IMR-90 (cell line): ENCODE data around the gene TMEM256. TPM values are rescaled to one million over a fixed set of nuclear protein-coding genes. Genes with fewer than 3 reads are reported as not detected.

ENCODE experiments used
- ATAC-seq: fragments of 200-7000 bp; cut with Tn5 transposase; 2 replicates; pipeline ENCODE4 v1.9.1; 2020; ENCODE audit warnings: low read depth, mild to moderate bottlenecking, moderate library complexity
- BruUV-seq: library from RNA; stranded (reverse); fragments of 400-500 nt; replicated peaks from 2 replicates; lab custom pipeline; 2021; lab: Mats Ljungman, UMichigan
- CTCF ChIA-PET: fragments of 300-600 bp; formaldehyde crosslinking; extraction: SDS; loops from one replicate; lab custom pipeline; 2021; ENCODE audit warnings: antibody characterized with exemption; lab: Yijun Ruan, JAX
- POLR2A ChIA-PET: fragments of 300-600 bp; sonication (Branson Sonifier 250); formaldehyde crosslinking; loops from one replicate; lab custom pipeline; 2022; ENCODE audit warnings: antibody characterized with exemption; ENCODE audit not compliant: unreplicated experiment; lab: Charles Lee
- DNase-seq: peaks from one replicate; pipeline ENCODE4 v3.0.0; 2013
- H2AFZ ChIP-seq: replicated peaks from 2 replicates; pipeline ENCODE3; 2013; ENCODE audit warnings: low read length, mild to moderate bottlenecking; ENCODE audit not compliant: poor library complexity
- H2AK5ac ChIP-seq: 2 replicates; pipeline ENCODE4 v1.6.1; 2013; ENCODE audit warnings: low read depth, low read length, inconsistent platforms
- H2AK9ac ChIP-seq: replicated peaks from 2 replicates; pipeline ENCODE3; 2013; ENCODE audit warnings: mild to moderate bottlenecking, low read depth, low read length, moderate library complexity; ENCODE audit not compliant: poor library complexity
- H2BK120ac ChIP-seq: 2 replicates; pipeline ENCODE4 v1.6.1; 2013; ENCODE audit warnings: low read depth, low read length, inconsistent platforms
- H2BK15ac ChIP-seq: 3 replicates; pipeline ENCODE4 v1.6.1; 2013; ENCODE audit warnings: low read depth, low read length, inconsistent platforms
- H2BK20ac ChIP-seq: 2 replicates; pipeline ENCODE4 v1.6.1; 2013; ENCODE audit warnings: low read depth, mild to moderate bottlenecking, inconsistent platforms, low read length, moderate library complexity
- H2BK5ac ChIP-seq: 2 replicates; pipeline ENCODE4 v1.6.1; 2013; ENCODE audit warnings: mild to moderate bottlenecking, low read depth, low read length, inconsistent platforms; ENCODE audit not compliant: poor library complexity, severe bottlenecking
- H3K14ac ChIP-seq: replicated peaks from 2 replicates; pipeline ENCODE4 v1.6.1; 2013; ENCODE audit warnings: low read depth, low read length, inconsistent platforms
- H3K18ac ChIP-seq: 2 replicates; pipeline ENCODE4 v1.6.1; 2013; ENCODE audit warnings: low read depth, low read length, control low read depth
- H3K23ac ChIP-seq: 2 replicates; pipeline ENCODE4 v1.6.1; 2013; ENCODE audit warnings: low read depth, low read length, inconsistent platforms
- H3K27ac ChIP-seq: 2 replicates; pipeline ENCODE4 v1.5.1; 2013; ENCODE audit warnings: mild to moderate bottlenecking, control low read depth, low read length; ENCODE audit not compliant: insufficient read depth
- H3K27me3 ChIP-seq: 2 replicates; pipeline ENCODE4 v1.6.1; 2013; ENCODE audit warnings: low read length; ENCODE audit not compliant: control insufficient read depth, insufficient read depth
- H3K36me3 ChIP-seq: 2 replicates; pipeline ENCODE4 v1.6.1; 2013; ENCODE audit warnings: low read length, mixed read lengths; ENCODE audit not compliant: control insufficient read depth, insufficient read depth
- H3K4ac ChIP-seq: 2 replicates; pipeline ENCODE4 v1.6.1; 2013; ENCODE audit warnings: low read depth, low read length, inconsistent platforms
- H3K4me1 ChIP-seq: 2 replicates; pipeline ENCODE4 v1.6.1; 2013; ENCODE audit warnings: low read length, mixed read lengths; ENCODE audit not compliant: control insufficient read depth, insufficient read depth
- H3K4me2 ChIP-seq: 2 replicates; pipeline ENCODE4 v1.6.1; 2013; ENCODE audit warnings: low read depth, mild to moderate bottlenecking, control low read depth, low read length, moderate library complexity
- H3K4me3 ChIP-seq: 2 replicates; pipeline ENCODE4 v1.5.1; 2013; ENCODE audit warnings: low read depth, mild to moderate bottlenecking, control low read depth, low read length, moderate library complexity; ENCODE audit not compliant: insufficient read depth
- H3K56ac ChIP-seq: 2 replicates; pipeline ENCODE4 v1.6.1; 2013; ENCODE audit warnings: low read length, inconsistent platforms; ENCODE audit not compliant: insufficient read depth; ENCODE audit errors: extremely low read depth
- H3K79me1 ChIP-seq, 2 experiments: 2 replicates each; pipeline ENCODE4 v1.6.1; 2013; ENCODE audit warnings: low read length in 2 of 2, inconsistent platforms in 1 of 2, low read depth in 1 of 2
- H3K9ac ChIP-seq: 2 replicates; pipeline ENCODE4 v1.6.1; 2013; ENCODE audit warnings: low read depth, low read length, control low read depth
- H3K9me1 ChIP-seq: 2 replicates; pipeline ENCODE4 v1.6.1; 2013; ENCODE audit warnings: low read length, inconsistent platforms; ENCODE audit not compliant: insufficient read depth
- H3K9me3 ChIP-seq: 2 replicates; pipeline ENCODE4 v1.6.1; 2013; ENCODE audit warnings: low read length; ENCODE audit not compliant: control insufficient read depth, insufficient read depth
- H4K20me1 ChIP-seq: 2 replicates; pipeline ENCODE4 v1.6.1; 2013; ENCODE audit warnings: low read length, inconsistent platforms; ENCODE audit not compliant: insufficient read depth
- H4K5ac ChIP-seq: 2 replicates; pipeline ENCODE4 v1.6.1; 2013; ENCODE audit warnings: mild to moderate bottlenecking, low read depth, low read length, control low read depth
- H4K8ac ChIP-seq, 2 experiments: 2 replicates each; pipeline ENCODE4 v1.6.1; 2013; ENCODE audit warnings: low read depth in 2 of 2, low read length in 2 of 2, control low read depth in 1 of 2, inconsistent platforms in 1 of 2
- H4K91ac ChIP-seq: 2 replicates; pipeline ENCODE4 v1.6.1; 2013; ENCODE audit warnings: low read depth, low read length, inconsistent platforms; ENCODE audit not compliant: insufficient read depth
- ELK1 ChIP-seq: fragments of 150-350 bp; IDR thresholded peaks from 2 replicates; pipeline ENCODE4 v1.6.1; 2016; ENCODE audit warnings: low read depth, mild to moderate bottlenecking, low read length, moderate library complexity, borderline replicate concordance
- FOS ChIP-seq: fragments of 150-350 bp; IDR thresholded peaks from 2 replicates; pipeline ENCODE4 v1.6.1; 2016; ENCODE audit warnings: low read depth, low read length
- MAFK ChIP-seq: IDR thresholded peaks from 2 replicates; pipeline ENCODE4 v1.6.1; 2012; ENCODE audit warnings: low read depth, low read length, improper control_type of control experiment
- NFE2L2 ChIP-seq: fragments of 150-350 bp; IDR thresholded peaks from 2 replicates; pipeline ENCODE4 v1.6.1; 2016; ENCODE audit warnings: low read depth, mild to moderate bottlenecking, low read length
- WGBS, 2 experiments: methylation state at CpG; one replicate each; pipeline versions ENCODE4 v1.1.5 to v1.1.7; 2013; ENCODE audit warnings: missing lambda C conversion rate in 2 of 2; ENCODE audit not compliant: insufficient read length in 1 of 2; ENCODE audit errors: extremely low coverage in 2 of 2; 5-methylcytosine and 5-hydroxymethylcytosine counted together
- dilution Hi-C: fragments of 300-500 bp; cut with HindIII; formaldehyde crosslinking; loops from one replicate; pipeline ENCODE4 v1.14.3; 2018; ENCODE audit warnings: low sequenced_read_pairs; ENCODE audit not compliant: unreplicated experiment
- in situ Hi-C: fragments of 300-500 bp; cut with MboI; formaldehyde crosslinking; loops from 3 replicates; pipeline ENCODE4 v1.14.3; 2019; ENCODE audit warnings: low sequenced_read_pairs, inconsistent platforms, mixed read lengths
- intact Hi-C: fragments of 100-400 bp; cut with micrococcal nuclease; formaldehyde crosslinking; loops from 2 replicates; pipeline ENCODE4 v1.10.0; 2022
- polyA plus RNA-seq, 3 experiments: library from polyadenylated mRNA; depleted of rRNA; stranded (reverse); fragments of >200 nt; gene quantifications; 2 replicates each; pipeline ENCODE4 v1.2.3, GENCODE V29; 2012; ENCODE audit warnings: low replicate concordance in 1 of 3
- total RNA-seq: library from RNA; depleted of rRNA; stranded (reverse); fragments of >200 nt; gene quantifications from 2 replicates; pipeline ENCODE4 v1.2.3, GENCODE V29; 2012

Gene TMEM256
- total and polyA plus RNA-seq, 2 of the 4 experiments (the other 2 are of a cell fraction): 38.4 to 174 TPM

- Histone ChIP-seq H2AK9ac (peak overlapping the region; percentile 93), H2AK5ac (peak overlapping the region; percentile 68; the same call in 1 of the 2 replicates), H3K9me3 (no peaks in the 10 kb centered on the region), H3K4me2 (peak overlapping the region; percentile 80; the same call in 1 of the 2 replicates), H2BK5ac (no peak overlapping the region), H2AFZ (peak overlapping the region; percentile 84), H4K20me1 (peaks cover 3% of the 10 kb centered on the region; the same call in 1 of the 2 replicates), H2BK15ac (0 out of 3 replicates have a peak overlapping the region, but pooled peaks have one; percentile 23), H4K8ac (peak overlapping the region; percentile 67 to 94; a peak in 2 of 4 replicates), H3K14ac (no peak overlapping the region), H3K18ac (no peak overlapping the region), H3K4me1 (peaks cover 22% of the 10 kb centered on the region), H3K27ac (no peak overlapping the region), H3K9ac (peak overlapping the region; percentile 67; the same call in 1 of the 2 replicates), H4K5ac (peak overlapping the region; percentile 97; the same call in 1 of the 2 replicates), H4K91ac (peak overlapping the region; percentile 74; the same call in 1 of the 2 replicates), H2BK20ac (no peak overlapping the region), H3K36me3 (no peaks in the 10 kb centered on the region), H3K4ac (peak overlapping the region; percentile 51; the same call in 1 of the 2 replicates), H3K23ac (no peak overlapping the region), H2BK120ac (no peak overlapping the region), H3K27me3 (peaks cover 36% of the 10 kb centered on the region), H3K56ac (no peak overlapping the region), H3K4me3 (no peak overlapping the region), H3K79me1 (peaks cover 0 to 2% of the 10 kb centered on the region in 2 experiments; a peak in 1 of 4 replicates), H3K9me1 (0 out of 2 replicates have a peak, but pooled peaks cover 8% of the 10 kb centered on the region)
- ChIA-PET POLR2A (interaction anchor here (0.6 kb wide), 3 partner anchors 28 to 934 kb away, joined by 3 to 8 read pairs (median 7); no protein-coding TSS in a partner anchor), CTCF (no interaction called here)
- no peak for ATAC-seq
- intact Hi-C loops (no loop called here), dilution Hi-C loops (no loop called here), in situ Hi-C loops (no loop called here)
- TF ChIP-seq FOS: no peak
- peak; percentile 7; the same call in 1 of the 2 replicates for TF ChIP-seq NFE2L2
- TF ChIP-seq ELK1: no peak
- TF ChIP-seq MAFK: peak; percentile 88
- no TSS peak for BruUV-seq
- DNase-seq: no peak
- WGBS, 2 experiments: 5% methylated on average over 3 of the region's 12 CpGs; no CpG with 5 or more reads in 1 of the 2 experiments
Observed at GRCh38 chr17:7440834-7441195, 36.9 kb upstream of the TMEM256 start.
